DMS153 treated with DMSO at 0.1 percent for 48 hours (cell line): Measurements from ENCODE around the gene ARAP1.

Experiments
- DNase-seq: peaks from one replicate; lab custom pipeline; 2025; ENCODE audit not compliant: unreplicated experiment; lab: John Stamatoyannopoulos, UW

ARAP1 gene

DNA sequence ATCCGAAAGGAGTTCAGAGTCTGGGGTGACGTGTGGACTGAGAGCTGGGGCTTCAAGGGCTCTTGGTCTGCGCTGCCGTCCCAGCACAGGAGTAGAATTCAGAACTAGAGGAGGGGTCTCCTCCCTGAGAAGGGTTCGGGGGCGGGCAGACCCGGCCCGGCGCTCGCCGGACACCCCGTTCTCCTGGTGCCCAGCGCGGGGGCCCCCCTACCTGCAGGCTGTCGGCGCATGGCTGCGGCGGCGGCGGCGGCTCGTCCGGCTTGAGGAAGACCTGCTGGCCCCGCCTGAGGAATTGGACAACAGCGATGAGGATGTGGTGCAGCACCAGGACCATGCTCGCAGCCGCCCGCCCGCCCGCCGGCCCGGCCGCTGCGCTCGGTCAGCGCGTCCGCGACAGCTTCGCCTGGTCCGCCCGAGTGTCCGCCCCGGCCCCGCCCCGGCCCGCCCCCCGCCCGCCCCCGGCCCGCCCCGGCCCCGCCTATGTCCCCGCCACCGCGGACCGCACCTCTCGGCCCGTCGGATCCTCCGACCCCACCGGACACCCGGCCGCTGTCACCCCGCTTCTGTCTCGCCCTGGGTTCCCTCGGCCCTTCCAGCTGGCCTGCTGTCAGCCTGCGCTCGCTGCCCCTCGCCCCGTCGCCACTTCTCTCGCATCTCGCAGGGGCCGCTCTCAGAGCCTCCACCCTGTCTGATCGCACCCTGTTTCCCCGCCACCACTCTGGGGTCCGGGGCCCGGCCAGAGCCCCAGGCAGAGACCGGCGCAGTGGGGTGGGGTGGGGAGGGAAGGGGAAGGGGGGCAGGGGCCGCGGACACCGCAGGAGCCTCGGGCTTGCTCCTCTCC is 109.9 kb downstream of the ARAP1 start:
- DNase-seq: no peak

DNA sequence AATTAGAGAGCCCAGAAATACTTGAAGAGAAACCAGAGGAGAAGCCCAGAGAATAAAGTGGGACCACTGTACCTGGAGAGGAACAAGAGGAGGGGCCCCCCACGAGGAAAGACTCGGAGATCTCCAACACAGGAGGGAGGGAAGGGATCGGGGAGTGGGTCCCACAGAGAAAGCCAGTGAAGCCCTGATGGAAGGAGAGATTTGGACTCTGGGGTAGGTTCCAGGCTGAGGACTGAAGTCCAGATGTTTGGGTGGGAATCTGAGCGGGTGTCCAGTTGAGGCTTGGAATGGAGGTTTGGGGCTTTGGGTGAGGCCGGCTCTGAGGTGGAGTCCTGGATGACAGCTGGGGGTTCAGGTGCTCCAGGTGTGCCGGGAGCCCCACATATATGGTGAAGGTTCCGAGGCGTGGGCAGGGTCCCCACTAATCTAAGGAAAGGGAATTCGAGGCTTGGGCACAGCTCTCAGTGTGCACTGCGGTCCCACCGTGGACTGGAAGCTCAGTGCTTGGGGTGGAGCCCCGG is 110.6 kb downstream of the ARAP1 start:
- DNase-seq: no peak

DNA sequence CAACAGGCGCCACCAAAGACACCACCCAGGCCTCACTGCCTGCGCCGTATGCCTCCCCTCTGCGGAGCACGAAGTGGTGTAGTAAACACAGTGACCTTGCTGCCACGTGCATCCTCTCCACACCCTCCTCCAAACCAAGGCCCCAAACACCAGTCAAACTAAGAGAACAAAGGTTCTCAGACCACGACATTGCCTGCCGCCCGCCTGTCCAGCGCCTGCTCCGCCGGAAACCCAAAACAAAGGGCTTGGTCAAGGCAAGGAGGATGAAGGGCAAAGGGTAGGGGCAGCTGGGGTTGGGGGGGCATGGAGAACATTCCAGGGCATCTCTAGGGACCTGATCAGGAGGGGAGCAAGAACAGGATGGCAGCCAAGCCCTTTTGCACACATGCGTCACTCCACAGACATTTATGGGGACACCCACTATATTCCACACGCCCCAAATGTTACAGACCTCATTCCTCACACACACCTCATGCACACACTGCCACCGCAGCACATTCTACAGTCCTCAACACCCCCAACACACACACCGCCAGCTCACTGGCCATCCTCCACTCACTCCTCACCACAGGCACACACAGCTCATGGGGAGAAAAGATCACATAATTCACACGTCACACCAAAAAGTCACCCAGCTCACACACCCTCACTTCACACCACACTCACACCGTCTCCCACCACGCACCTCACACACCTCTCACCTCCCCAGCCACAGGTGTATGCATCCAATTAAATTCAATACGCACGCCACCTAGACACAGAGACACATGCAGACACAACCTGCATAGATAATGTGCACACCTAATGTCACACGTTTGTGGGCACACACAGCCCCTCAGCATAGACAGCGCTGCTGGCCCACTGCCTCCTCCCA is 112.5 kb downstream of the ARAP1 start:
- DNase-seq: no peak

DNA sequence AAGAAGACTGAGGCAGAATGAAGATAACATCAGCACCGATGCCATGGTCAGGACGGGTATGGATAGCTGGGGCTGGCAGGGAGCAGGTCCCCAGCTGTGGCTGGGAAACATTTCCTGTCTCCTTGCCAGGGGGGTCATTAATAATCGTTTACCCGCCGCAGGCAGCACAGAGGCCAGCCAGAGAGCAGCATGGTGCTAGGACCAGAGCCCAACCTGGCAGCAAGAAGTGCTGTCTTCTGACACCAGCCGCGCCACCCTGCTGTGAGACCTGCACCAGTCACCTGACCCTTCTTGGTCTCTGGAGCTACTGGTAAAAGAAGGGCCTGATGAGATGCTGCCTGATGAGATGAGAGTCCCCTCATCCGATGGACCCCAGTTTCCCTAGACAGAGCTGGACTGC is 114.3 kb downstream of the ARAP1 start:
- DNase-seq: no peak

DNA sequence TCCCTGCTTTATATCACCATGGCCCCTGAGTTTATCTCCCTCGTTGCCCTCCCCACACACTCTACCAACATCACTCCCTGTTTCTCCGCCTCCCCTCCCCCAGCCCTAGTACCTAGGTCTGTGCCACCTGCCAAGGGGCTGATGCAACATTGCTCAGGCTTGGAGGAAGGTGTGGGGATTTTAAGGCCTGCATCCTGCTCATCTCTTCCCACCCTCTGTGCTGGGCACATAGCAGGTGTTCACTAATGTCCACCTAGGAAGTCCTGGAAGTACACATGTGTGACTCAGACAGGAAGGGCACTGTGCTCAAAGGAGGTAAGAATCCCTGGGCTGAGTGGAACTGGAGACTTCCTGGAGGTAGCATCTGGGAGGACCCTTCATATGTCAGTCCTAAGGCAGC is 115.0 kb downstream of the ARAP1 start:
- DNase-seq: no peak

DNA sequence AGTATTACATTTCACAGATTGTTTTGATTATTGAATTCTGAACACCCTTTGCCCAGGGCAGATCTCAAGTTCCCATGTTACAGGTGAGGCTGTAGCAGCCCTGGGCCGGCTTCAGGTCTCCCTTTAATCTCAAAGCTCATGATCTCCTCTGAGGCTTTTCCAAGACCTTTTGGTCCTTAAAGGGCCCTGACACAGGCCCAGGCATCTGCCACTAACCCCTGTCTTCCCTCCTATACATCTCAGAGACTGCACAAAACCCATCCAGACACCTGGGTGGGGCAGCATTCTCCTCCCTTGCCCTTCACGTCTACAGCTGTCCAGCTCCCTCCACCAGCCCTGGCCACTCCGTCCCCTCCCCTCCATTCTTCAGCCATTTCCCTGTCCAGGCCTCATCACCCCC is 115.8 kb downstream of the ARAP1 start:
- DNase-seq: no peak

DNA sequence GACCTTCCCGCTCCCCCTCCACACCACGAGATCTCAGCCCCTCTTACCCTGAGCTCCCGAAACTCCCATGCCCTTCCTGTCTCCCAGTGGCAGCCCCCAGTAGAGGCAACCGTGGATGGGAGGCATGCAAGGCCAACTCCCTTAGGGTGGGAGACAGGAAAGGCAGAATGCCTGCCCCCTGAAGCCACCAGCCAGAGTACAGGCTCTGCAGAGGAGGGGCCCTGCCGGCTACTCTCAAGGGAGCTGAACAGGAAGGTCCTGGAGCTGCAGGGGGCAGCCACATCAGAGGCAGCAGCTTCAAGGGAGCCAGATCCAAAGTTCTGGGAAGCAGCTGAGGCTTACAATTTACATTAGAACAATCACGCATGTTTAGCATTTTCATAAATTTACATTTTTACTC is 116.3 kb downstream of the ARAP1 start:
- no peak for DNase-seq

DNA sequence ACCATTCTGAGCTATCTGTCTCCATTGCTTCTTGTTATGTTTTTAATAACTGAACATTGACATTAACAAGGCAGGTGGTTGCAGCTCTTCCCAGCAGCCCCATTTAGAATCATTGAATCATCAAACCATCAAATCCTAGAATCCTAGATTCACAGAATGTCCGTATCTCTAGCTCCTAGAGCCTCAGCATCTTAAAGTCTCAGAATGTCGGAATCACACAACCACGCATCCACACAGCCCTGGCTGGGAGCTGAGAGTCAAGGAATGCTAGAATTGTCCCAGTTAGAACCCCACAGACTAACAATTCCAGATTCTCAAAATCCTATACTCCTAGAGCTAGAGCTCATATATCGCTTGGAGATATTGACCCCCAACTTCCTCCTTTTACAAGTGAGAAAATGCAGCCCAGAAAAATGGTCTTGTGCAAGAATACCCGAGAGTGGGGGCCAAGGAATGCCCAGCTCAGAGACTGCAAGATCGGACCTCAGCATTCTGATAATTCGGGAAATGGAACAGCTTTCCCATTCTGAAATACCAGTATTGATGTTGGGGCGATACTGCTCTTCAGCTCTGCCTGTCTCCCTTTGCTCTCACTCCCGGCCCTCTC is 116.8 kb downstream of the ARAP1 start:
- DNase-seq: no peak
